ENCODE measurements around the gene FBF1.

- TF ChIP-seq ZNF274 (IDR thresholded peaks at IDR 0.05; ENCODE audit: low read depth, low read length) (no peak), SUZ12 (IDR thresholded peaks at IDR 0.05; ENCODE audit: extremely low read depth, insufficient read depth, insufficient read length) (no peak), YY1 (IDR thresholded peaks at IDR 0.05; ENCODE audit: insufficient read depth, insufficient read length) (no peak)
These were observed 55.4 kb downstream of the FBF1 start for GRCh38 chr17:75885431-75885830.
